Measurements from ENCODE around the gene SNX2. TPM values are rescaled to one million over a fixed set of nuclear protein-coding genes. Genes with fewer than 3 reads are reported as not detected.
"Not testable (repeated sequence)": the region's sequence is repeated elsewhere in the genome, so short reads cannot be mapped to it uniquely, and the experiment has no call there.

SNX2 gene
- total RNA-seq, 6 experiments from 2014 or later: 39.0 to 48.4 (median 45.9) TPM

DNA sequence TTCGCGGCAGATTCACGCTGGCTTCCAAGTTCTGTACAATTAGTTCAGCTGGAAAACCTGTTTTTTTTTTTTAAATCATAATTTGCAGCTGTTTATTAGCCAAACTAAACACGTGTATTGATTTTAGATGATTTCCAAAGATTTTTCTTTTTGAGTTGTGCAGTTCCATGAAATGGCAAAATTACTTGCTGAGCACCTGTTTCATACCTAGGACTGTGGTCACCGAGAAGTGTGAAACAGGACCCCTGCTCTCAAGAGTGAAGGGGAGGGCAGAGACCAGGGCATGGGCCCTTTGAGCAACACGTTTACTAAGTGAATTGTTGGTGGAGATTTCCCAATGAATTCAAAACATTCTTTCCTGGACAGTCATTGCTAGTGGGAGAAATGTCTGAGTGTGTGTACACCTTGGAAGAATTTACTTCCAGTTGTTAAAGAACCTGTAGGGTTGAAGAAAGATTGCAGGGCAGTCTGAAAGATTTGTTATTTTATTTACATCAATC lies 71.2 kb downstream of the SNX2 start:
- TF ChIP-seq CTCF (IDR thresholded peaks at IDR 0.05): no peak
- H3K27ac Mint-ChIP-seq: peak overlapping the region; percentile 89
- H3K9me3 Mint-ChIP-seq: no peaks in the 10 kb centered on the region
- DNase-seq: peak; percentile 55
- no peaks in the 10 kb centered on the region for H3K36me3 Mint-ChIP-seq (ENCODE audit: low read depth)
- H3K27me3 Mint-ChIP-seq (ENCODE audit: insufficient read depth): no peaks in the 10 kb centered on the region
- H3K4me1 Mint-ChIP-seq (ENCODE audit: low read depth): peaks cover 53% of the 10 kb centered on the region
- H3K4me3 Mint-ChIP-seq: peak overlapping the region; percentile 92

DNA sequence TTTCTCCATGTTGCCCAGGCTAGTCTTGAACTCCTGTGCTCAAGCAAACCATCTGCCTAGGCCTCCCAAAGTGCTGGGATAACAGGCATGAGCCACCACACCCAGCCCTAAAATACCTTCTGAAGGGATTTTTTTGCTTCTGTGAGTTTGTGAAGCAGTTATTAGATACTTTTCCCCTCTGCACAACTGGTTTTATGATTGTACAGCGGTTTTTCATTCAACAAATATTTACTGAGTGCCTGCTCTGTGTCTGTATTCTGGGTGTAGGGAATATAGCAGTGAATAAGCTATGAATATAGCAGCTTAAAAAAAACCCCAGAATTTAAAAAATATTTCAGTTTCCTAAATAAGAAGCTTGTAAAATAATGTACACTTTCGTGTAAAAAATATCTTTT lies 72.8 kb downstream of the SNX2 start:
- Mint-ChIP-seq H3K4me3 (peak overlapping the region; percentile 92; the same call in 1 of the 2 replicates), H3K4me1 (ENCODE audit: low read depth) (peaks cover 53% of the 10 kb centered on the region), H3K36me3 (ENCODE audit: low read depth) (no peaks in the 10 kb centered on the region; the same call in 1 of the 2 replicates), H3K27ac (no peak overlapping the region; the same call in 1 of the 2 replicates), H3K9me3 (no peaks in the 10 kb centered on the region), H3K27me3 (ENCODE audit: insufficient read depth) (no peaks in the 10 kb centered on the region)
- DNase-seq: no peak
- TF ChIP-seq CTCF (IDR thresholded peaks at IDR 0.05): no peak

DNA sequence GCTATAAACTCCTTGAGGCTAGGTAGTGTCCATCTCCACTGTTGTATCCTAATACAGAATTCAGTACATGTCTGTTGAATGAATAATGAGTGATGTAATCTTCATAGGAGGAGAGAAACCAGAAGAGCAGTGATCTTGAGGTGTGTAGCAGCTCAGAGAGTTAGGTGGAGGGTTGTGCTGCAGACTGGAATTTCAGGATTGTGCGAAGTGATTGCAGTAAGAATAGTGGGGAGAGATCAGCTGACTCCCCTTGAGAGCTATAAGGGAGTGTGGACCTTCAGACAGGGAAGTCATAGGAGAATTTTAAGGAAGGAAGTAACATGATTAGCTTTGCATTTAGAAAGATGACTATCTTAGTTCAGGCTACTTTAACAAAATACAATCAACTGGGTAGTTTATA lies 74.9 kb downstream of the SNX2 start:
- H3K4me3 Mint-ChIP-seq: no peak overlapping the region
- no peaks in the 10 kb centered on the region for H3K27me3 Mint-ChIP-seq (ENCODE audit: insufficient read depth)
- no peaks in the 10 kb centered on the region; the same call in 1 of the 2 replicates for H3K36me3 Mint-ChIP-seq (ENCODE audit: low read depth)
- no peaks in the 10 kb centered on the region for H3K9me3 Mint-ChIP-seq
- H3K27ac Mint-ChIP-seq: peak overlapping the region; percentile 49
- no peak for TF ChIP-seq CTCF (IDR thresholded peaks at IDR 0.05)
- H3K4me1 Mint-ChIP-seq (ENCODE audit: low read depth): peaks cover 44% of the 10 kb centered on the region
- DNase-seq: no peak

- not testable (repeated sequence) for H3K9me3 Mint-ChIP-seq; DNase-seq; H3K4me3 Mint-ChIP-seq; H3K27ac Mint-ChIP-seq; H3K27me3 Mint-ChIP-seq (ENCODE audit: insufficient read depth); H3K4me1 Mint-ChIP-seq (ENCODE audit: low read depth)
- H3K36me3 Mint-ChIP-seq (ENCODE audit: low read depth): peaks cover 27% of the 10 kb centered on the region
Measured at GRCh38 chr5:122857538-122857937, 82.7 kb downstream of the SNX2 start.

DNA sequence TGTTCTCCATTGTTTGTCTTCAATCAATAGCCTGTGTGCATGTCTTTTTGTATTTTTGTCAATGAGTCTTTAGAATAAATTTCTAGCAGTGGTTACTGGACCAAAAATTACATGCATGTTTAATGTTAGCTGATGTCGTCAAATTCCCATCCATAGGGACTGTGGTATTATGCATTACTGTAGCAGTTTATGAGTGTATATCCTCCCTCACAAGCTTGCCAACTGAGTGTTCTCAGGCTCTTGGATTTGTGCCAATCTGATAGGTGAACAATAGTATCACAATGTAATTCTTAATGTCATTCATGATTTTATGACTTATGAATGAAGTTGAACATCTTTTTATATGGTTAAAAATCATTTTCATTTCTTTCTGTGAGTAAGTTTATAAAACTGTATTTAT lies 83.6 kb downstream of the SNX2 start:
- no peak for TF ChIP-seq CTCF (IDR thresholded peaks at IDR 0.05)
- H3K27ac Mint-ChIP-seq: no peak overlapping the region
- peaks cover 11% of the 10 kb centered on the region for H3K4me1 Mint-ChIP-seq (ENCODE audit: low read depth)
- H3K27me3 Mint-ChIP-seq (ENCODE audit: insufficient read depth): no peaks in the 10 kb centered on the region
- no peak for DNase-seq
- peaks cover 27% of the 10 kb centered on the region for H3K36me3 Mint-ChIP-seq (ENCODE audit: low read depth)
- no peaks in the 10 kb centered on the region for H3K9me3 Mint-ChIP-seq
- H3K4me3 Mint-ChIP-seq: no peak overlapping the region

- H3K4me3 Mint-ChIP-seq: no peak overlapping the region
- peaks cover 17% of the 10 kb centered on the region for H3K4me1 Mint-ChIP-seq (ENCODE audit: low read depth)
- DNase-seq: no peak
- no peaks in the 10 kb centered on the region for H3K9me3 Mint-ChIP-seq
- H3K27me3 Mint-ChIP-seq (ENCODE audit: insufficient read depth): no peaks in the 10 kb centered on the region
- no peak for TF ChIP-seq CTCF (IDR thresholded peaks at IDR 0.05)
- peaks cover 26% of the 10 kb centered on the region for H3K36me3 Mint-ChIP-seq (ENCODE audit: low read depth)
- H3K27ac Mint-ChIP-seq: no peak overlapping the region
Measured at GRCh38 chr5:122863240-122863639, 88.4 kb downstream of the SNX2 start.
